Upper lobe of right lung (tissue), 1 donor: Measurements from ENCODE around the gene WFDC6. TPM values are rescaled to one million over a fixed set of nuclear protein-coding genes. Genes with fewer than 3 reads are reported as not detected.
"Not testable (repeated sequence)": the region's sequence is repeated elsewhere in the genome, so short reads cannot be mapped to it uniquely, and the experiment has no call there.

ENCODE experiments used
- ATAC-seq: fragments of 200-7000 bp; cut with Tn5 transposase; one replicate; pipeline ENCODE4 v1.9.1; 2020; ENCODE audit warnings: mild to moderate bottlenecking, moderate library complexity
- DNase-seq: peaks from one replicate; pipeline ENCODE4 v3.0.0-alpha.2; 2020
- H3K27ac ChIP-seq: fragments of 200-600 bp; one replicate; pipeline ENCODE4 v1.8.0; 2022
- H3K27me3 ChIP-seq: fragments of 200-600 bp; one replicate; pipeline ENCODE4 v1.8.0; 2022; ENCODE audit warnings: mild to moderate bottlenecking
- H3K36me3 ChIP-seq: fragments of 200-600 bp; one replicate; pipeline ENCODE4 v1.8.0; 2022
- H3K4me1 ChIP-seq: fragments of 200-600 bp; one replicate; pipeline ENCODE4 v1.8.0; 2022
- H3K4me3 ChIP-seq: fragments of 200-600 bp; one replicate; pipeline ENCODE4 v1.8.0; 2022; ENCODE audit warnings: mild to moderate bottlenecking
- H3K9me3 ChIP-seq: fragments of 200-600 bp; one replicate; pipeline ENCODE4 v1.8.0; 2022
- intact Hi-C: fragments of 100-400 bp; cut with DNase I; formaldehyde crosslinking; loops from one replicate; pipeline ENCODE4 v1.11.0; 2022
- long read RNA-seq: library from polyadenylated mRNA; unstranded; transcript quantifications from one replicate; pipeline ENCODE4 v2.0.0, GENCODE V29; 2021
- total RNA-seq: library from RNA; stranded (reverse); fragmentation: NEBNext Ultra II Directional; extraction: Animal tissue kit (Norgen Biotek cat#: 25700); gene quantifications from one replicate; pipeline ENCODE4 v1.2.1, GENCODE V29; 2021
- TF ChIP-seq, protein P1 (sequence below): fragments of 200-600 bp; IDR thresholded peaks from one replicate; pipeline ENCODE4 v1.8.0; 2022; ENCODE audit warnings: antibody characterized with exemption
- donor health status: DM: no; HTN: yes; CAD: no; lungs with severe emphysema.

WFDC6 gene
- not detected for total RNA-seq
- long read RNA-seq = 0 reads

DNA sequence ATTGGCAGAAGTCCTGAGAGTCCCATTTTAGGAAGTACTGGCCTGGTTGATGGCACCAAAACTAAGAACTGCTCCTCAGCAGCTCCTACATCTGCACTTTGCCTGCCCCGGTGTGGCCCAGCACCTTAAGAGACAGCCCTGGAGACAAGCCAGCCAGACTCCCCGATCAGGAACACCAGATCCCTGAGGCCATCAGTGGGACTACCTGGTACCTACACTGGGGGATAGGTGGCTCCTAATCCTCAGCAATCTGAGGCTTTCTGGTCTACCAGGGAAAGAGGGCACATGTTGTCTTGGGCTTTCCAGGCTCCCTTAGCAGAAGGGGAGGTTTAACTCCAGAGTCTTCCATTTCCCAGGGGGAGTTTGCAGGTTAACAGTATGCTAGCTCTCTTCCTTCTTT, at the start of gene WFDC6:
Gene WFDC6 (minus strand): TSS at position 101 of the 400 bp plus-strand sequence. CDS start 75 bp downstream, at position 26.
- Histone ChIP-seq H3K27ac (no peak within 1 kb of the TSS), H3K4me1 (no peaks in the 10 kb centered on the region), H3K27me3 (peaks cover 2% of the 10 kb centered on the region), H3K36me3 (no peaks in the 10 kb centered on the region), H3K4me3 (no peak within 1 kb of the TSS), H3K9me3 (no peaks in the 10 kb centered on the region)
- intact Hi-C loops = no loop called here
- TF ChIP-seq, protein P1, sequence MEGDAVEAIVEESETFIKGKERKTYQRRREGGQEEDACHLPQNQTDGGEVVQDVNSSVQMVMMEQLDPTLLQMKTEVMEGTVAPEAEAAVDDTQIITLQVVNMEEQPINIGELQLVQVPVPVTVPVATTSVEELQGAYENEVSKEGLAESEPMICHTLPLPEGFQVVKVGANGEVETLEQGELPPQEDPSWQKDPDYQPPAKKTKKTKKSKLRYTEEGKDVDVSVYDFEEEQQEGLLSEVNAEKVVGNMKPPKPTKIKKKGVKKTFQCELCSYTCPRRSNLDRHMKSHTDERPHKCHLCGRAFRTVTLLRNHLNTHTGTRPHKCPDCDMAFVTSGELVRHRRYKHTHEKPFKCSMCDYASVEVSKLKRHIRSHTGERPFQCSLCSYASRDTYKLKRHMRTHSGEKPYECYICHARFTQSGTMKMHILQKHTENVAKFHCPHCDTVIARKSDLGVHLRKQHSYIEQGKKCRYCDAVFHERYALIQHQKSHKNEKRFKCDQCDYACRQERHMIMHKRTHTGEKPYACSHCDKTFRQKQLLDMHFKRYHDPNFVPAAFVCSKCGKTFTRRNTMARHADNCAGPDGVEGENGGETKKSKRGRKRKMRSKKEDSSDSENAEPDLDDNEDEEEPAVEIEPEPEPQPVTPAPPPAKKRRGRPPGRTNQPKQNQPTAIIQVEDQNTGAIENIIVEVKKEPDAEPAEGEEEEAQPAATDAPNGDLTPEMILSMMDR = no peak
- no peak for ATAC-seq
- no peak for DNase-seq

DNA sequence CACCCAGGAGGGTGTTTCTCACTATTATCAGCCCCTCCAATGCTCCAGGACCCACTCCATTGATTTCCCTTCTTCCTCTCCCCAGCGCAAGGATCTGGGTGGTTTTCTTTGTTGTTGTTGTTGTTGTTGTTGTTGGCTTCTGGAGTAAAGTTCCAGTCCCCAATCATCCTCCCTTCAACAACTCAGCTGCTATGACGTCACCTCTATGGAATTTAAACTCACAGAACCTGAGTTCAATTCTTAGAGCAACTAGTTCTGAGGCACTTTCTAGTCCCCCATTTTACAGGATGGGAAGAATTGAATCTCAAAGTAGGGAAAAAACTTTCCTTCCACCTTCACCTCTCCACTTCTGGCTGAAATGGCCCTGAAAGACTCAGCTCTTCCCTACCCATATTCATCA, 49.5 kb upstream of the WFDC6 start:
- Histone ChIP-seq H3K27me3 (no peaks in the 10 kb centered on the region), H3K4me1 (no peaks in the 10 kb centered on the region), H3K27ac (no peak overlapping the region), H3K36me3 (no peaks in the 10 kb centered on the region), H3K4me3 (no peak overlapping the region), H3K9me3 (no peaks in the 10 kb centered on the region)
- TF ChIP-seq, protein P1 = no peak
- ATAC-seq = no peak
- intact Hi-C loops = no loop called here
- DNase-seq = no peak

DNA sequence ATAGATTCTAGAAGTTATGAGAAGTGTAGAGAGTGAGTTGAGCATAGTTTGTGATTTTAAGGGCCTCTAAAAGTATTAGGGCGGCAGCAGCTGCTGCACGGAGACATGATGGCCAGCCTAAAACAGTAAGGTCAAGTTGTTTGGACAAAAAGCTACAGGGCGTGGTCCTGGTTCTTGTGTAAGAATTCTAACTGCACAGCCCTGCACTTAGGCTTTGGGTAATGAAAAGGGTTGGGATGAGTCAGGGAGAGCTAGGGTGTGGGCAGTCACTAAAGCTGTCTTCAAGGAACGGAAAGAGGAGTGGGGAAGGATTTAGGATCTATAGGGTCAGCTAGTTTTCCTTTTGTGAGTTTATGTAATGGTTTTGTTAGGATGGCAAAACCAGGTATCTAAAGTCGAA, 46.7 kb upstream of the WFDC6 start:
- H3K4me3 ChIP-seq, H3K27me3 ChIP-seq, H3K9me3 ChIP-seq, H3K4me1 ChIP-seq, intact Hi-C loops, H3K27ac ChIP-seq, H3K36me3 ChIP-seq, ATAC-seq, DNase-seq: not testable (repeated sequence)

DNA sequence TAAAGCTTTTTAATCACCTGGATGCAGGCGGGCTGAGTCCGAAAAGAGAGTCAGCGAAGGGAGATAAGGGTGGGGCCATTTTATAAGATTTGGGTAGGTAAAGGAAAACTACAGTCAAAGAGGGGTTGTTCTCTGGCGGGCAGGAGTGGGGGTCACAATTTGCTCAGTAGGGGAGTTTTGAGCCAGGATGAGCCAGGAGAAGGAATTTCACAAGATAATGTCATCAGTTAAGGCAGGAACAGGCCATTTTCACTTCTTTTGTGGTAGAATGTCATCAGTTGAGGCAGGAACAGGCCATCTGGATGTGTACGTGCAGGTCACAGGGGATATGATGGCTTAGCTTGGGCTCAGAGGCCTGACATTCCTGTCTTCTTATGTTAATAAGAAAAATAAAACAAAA, 45.0 kb upstream of the WFDC6 start:
- H3K4me3 ChIP-seq, H3K4me1 ChIP-seq, intact Hi-C loops, ATAC-seq, DNase-seq, H3K27ac ChIP-seq, H3K36me3 ChIP-seq, H3K27me3 ChIP-seq, H3K9me3 ChIP-seq: not testable (repeated sequence)

DNA sequence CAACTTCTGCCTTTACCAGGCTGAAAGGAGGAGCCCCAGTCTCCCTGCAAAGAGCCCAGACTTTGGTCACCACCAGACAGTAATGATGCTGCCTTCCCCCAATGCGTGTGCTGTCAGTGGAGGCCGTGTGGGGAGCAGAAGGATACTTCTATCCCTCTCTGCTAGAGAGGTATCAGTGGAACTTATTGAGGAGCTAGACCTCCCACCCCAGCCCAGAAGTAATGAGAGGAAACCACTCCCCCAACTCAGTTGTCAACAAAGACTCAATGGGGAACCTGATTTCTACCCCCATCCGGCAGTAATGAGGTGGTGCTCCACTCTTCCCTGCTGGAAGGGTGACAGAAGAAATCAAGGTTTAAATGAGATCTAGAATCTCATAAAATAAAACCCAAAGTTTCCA, 44.2 kb upstream of the WFDC6 start:
- Histone ChIP-seq H3K27ac (no peak overlapping the region), H3K27me3 (peaks cover 3% of the 10 kb centered on the region), H3K36me3 (no peaks in the 10 kb centered on the region), H3K9me3 (no peaks in the 10 kb centered on the region), H3K4me1 (no peaks in the 10 kb centered on the region), H3K4me3 (no peak overlapping the region)
- TF ChIP-seq, protein P1 = no peak
- DNase-seq = no peak
- no peak for ATAC-seq
- intact Hi-C loops = no loop called here

- TF ChIP-seq, protein P1 = no peak
- Histone ChIP-seq H3K36me3 (no peaks in the 10 kb centered on the region), H3K9me3 (no peaks in the 10 kb centered on the region), H3K4me3 (no peak overlapping the region), H3K4me1 (no peaks in the 10 kb centered on the region), H3K27me3 (peaks cover 3% of the 10 kb centered on the region), H3K27ac (no peak overlapping the region)
- no peak for DNase-seq
- no peak for ATAC-seq
- intact Hi-C loops = no loop called here
Observed at GRCh38 chr20:45581702-45582101, 42.4 kb upstream of the WFDC6 start.

- DNase-seq (no peak), ATAC-seq (peak; percentile 32)
- H3K27ac ChIP-seq = no peak within 1 kb of the TSS
- no peaks in the 10 kb centered on the region for H3K9me3 ChIP-seq
- H3K27me3 ChIP-seq = peaks cover 3% of the 10 kb centered on the region
- H3K4me1 ChIP-seq = no peaks in the 10 kb centered on the region
- TF ChIP-seq, protein P1 = no peak
- no peak within 1 kb of the TSS for H3K4me3 ChIP-seq
- intact Hi-C loops = no loop called here
- H3K36me3 ChIP-seq = no peaks in the 10 kb centered on the region
Observed at GRCh38 chr20:45579184-45579583, 39.9 kb upstream of the WFDC6 start, which contains the start of gene WFDC8. WFDC8 (minus strand) TSS chr20:45579284; CDS start chr20:45579247, 37 bp downstream.
